SIG-M5 (cell line): Measurements from ENCODE around the gene SLC22A5.
"Not testable (repeated sequence)": the region's sequence is repeated elsewhere in the genome, so short reads cannot be mapped to it uniquely, and the experiment has no call there.

Source experiments
- DNase-seq: peaks from one replicate; lab custom pipeline; 2025; lab: John Stamatoyannopoulos, UW

Gene SLC22A5

GRCh38 chr5:132413567-132413966 lies 44.1 kb downstream of the SLC22A5 start:
- no peak for DNase-seq

- DNase-seq = no peak
Observed at GRCh38 chr5:132414634-132415378, 45.3 kb downstream of the SLC22A5 start.

DNA sequence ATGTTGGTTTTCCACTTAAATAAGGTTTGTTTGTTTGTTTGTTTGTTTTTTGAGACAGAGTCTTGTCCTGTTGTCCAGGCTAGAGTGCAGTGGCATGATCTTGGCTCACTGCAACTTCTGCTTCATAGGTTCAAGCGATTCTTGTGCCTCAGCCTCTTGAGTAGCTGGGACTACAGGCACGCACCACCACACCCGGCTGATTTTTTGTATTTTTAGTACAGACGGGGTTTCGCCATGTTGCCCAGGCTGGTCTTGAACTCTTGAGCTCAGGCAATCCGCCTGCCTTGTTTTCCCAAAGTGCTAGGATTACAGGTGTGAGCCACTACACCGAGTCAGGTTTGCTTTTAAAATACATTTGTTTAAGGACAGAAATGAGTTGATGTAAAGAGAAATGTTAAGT lies 46.0 kb downstream of the SLC22A5 start:
- DNase-seq = not testable (repeated sequence)

DNA sequence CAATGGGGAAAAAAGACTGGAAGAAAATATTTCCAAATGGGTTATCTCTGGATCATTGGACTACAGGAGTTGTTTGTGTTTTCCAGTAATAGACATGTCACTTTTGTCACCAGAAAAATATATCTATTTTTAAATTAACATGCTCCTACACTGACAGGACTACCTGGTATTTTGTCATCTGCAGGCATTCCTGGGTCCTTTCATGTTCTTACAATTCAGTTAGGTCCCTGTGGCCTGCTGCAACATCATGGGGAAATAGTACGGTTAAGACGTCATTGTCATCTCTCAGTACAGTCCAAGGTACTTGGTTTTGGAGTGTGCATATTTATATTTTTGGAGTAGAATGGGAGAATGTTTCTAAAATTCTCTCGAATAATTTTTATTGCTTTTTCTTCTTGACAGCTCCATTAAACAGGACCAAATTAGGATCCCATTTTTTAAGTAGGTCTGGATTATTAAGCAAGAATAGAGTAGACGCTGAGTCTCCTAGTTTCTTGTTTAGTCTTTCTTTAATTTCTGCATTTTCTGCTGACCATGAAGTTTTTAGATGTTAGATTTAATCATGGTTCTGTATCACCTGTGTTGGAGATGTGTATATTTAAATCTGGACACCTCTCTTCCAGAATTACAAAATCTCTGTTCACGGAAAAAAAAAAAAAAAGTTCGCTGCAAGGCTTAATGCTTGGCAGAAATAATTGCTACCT lies 46.9 kb downstream of the SLC22A5 start:
- no peak for DNase-seq

- no peak for DNase-seq
Observed at GRCh38 chr5:132417010-132417439, 47.5 kb downstream of the SLC22A5 start.

GRCh38 chr5:132417461-132417860 lies 48.0 kb downstream of the SLC22A5 start:
- no peak for DNase-seq

DNA sequence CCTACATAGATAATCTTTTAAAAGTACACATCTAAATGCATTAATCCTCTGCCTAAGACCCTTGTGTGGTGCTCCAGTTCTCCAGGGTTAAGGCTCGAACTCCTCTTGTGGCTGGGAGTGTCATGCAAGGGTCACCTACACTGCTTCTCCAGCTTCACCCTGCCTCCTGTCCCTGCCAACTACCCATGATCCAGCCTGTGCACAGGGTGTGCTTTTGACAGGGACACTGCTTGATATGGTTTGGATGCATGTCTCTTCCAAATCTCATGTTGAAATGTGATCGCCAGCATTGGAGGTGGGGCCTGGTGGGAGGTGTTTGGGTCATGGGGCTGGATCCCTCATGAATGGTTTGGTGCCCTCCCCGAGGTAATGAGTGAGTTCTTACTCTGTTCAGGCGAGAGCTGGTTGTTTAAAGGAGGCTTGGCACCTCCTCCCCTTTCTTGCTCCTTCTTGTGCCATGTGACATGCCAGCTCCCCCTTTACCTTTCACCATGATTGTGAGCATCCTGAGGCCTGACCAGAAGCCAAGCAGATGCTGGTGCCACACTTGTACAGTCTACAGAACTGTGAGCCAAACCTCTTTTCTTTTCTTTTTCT lies 48.5 kb downstream of the SLC22A5 start:
- no peak for DNase-seq

DNA sequence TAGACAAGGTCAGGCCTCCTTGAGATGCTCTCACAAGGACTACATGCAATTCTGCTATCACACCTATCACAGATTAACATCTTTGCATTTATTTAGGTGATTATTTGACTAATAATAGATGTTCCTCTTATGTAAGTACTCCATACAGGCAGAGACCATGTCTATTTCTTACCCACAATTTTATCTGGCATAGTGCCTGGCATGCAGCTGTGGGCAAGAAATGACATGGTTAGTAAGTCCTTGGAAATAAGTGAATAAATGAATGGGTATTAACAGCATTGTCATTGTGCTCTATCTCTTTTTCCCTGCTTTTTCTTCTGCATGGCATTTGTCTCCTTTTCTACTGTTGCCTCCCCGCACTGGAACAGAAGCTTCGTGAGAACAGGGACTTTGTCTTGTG lies 49.4 kb downstream of the SLC22A5 start:
- no peak for DNase-seq

DNA sequence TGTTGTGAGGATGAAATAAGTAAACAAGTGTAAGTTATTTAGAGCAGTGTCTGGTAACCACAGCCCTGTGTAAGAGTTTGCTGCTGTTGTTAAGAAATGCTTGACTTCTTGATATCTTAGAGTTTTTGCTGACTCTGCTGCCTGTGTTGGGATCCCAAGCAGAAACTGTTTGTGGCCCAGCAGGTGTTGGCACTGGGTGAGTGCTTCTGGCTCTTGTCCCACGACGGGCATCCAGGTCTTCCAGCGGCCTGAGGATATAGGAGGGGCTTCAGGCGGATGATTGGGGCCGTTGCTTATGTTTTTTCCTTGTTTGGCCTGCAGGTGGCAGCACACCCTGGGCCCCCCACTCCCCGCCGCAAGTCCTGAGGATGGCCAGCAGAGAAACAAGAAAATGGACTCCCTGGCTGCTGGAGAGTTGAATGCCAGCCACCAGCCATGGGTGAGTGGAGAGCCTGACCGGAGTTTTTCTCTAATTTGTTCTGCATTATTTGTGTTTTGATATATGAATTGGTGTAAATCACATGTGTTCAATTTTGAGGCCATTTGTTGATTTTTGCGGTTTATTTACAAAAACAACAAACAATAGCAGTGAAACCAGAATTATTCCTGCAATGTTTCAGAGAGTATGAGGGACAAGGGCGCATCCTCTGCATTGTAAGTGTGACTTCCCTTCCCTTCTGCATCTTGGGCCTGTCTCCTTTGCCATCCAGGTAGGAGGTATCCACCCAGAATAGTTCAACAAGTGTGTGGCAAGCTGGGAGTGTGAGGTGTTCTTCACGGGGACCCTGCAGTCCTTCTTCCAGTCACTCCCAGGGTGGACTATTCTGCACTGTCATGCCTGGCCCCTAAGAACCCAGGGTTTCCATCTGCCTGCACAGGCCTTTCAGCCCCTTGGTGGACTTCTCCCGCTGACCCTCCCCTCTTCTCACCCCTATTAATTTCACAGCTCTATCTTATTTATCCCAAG lies 50.3 kb downstream of the SLC22A5 start:
- no peak for DNase-seq

GRCh38 chr5:132420706-132421272 lies 51.3 kb downstream of the SLC22A5 start:
- no peak for DNase-seq

DNA sequence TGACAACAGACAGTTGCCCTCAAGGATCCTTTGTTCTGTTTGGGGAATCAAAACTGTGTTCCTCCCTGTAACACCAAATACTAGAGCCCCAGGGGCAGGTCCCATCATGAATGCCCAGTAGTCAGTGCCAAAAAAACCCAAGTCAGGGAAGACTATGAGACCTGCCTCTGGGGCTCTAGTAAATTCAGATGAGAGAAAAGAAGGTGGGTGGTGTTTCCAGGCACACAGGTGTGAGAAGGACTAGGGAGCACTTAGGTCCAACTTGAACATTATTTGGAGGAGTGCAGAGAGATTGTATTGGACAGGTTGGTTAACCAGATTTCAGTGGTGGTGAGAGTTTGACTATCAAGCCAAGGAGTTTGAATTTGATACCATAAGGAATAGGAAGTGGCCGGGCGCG lies 52.0 kb downstream of the SLC22A5 start:
- no peak for DNase-seq

GRCh38 chr5:132422720-132423437 lies 53.4 kb downstream of the SLC22A5 start:
- peak; percentile 47 for DNase-seq

DNA sequence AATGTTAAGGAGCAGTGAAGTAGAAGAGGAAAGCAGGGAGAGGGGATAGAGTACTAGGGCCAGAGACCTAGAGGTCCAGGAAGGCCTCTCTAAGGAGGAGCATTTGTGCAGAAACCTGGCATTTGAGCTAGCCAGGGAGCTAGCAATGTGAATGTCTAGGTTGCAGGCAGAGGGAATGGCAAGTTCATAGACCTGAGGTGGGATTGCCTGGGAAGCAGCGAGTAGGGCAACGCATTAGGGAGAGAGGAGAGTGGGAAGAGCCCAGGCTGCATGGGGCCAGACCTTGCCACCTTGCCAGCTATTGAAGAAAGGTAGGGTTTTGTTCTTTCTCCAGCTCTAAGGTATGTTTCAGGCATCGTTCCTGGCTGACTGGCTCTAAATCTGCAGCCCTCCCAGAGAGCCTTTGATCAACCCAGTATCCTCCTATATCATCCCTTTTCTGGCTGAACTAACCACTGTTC lies 54.0 kb downstream of the SLC22A5 start:
- DNase-seq = no peak

DNA sequence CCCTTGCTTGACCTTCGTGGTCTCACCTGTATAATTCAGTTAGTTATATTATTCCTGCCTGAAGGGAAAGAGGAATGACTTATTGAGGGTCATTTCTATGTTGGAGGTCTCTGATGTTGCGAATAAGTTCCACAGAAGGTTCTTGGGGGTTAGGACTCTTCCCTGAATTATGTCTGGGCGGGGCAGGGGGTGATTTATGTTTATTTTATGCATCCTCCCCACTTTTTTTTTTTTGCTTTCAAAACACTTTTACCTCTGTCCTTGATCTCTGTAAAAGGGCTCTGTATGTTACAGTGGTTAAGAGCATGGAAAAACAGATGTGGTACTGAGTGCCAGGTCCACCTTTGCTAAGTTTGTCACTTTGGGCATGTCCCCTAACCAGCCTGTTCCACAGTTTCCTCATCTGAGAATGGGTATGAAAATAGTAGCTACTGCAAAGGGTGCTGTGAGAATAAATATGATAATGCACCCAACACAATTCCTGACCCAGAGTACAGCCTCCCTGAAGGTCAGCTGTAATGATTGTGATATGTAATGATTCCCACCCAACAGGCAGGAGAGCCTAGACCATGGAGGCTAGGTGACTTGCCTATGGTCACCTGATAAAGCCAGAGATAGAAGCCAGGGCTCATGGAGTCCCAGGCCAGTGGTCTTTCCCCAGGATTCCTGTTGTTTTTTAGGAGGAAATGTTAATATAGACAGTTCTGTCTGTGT lies 54.8 kb downstream of the SLC22A5 start:
- no peak for DNase-seq

DNA sequence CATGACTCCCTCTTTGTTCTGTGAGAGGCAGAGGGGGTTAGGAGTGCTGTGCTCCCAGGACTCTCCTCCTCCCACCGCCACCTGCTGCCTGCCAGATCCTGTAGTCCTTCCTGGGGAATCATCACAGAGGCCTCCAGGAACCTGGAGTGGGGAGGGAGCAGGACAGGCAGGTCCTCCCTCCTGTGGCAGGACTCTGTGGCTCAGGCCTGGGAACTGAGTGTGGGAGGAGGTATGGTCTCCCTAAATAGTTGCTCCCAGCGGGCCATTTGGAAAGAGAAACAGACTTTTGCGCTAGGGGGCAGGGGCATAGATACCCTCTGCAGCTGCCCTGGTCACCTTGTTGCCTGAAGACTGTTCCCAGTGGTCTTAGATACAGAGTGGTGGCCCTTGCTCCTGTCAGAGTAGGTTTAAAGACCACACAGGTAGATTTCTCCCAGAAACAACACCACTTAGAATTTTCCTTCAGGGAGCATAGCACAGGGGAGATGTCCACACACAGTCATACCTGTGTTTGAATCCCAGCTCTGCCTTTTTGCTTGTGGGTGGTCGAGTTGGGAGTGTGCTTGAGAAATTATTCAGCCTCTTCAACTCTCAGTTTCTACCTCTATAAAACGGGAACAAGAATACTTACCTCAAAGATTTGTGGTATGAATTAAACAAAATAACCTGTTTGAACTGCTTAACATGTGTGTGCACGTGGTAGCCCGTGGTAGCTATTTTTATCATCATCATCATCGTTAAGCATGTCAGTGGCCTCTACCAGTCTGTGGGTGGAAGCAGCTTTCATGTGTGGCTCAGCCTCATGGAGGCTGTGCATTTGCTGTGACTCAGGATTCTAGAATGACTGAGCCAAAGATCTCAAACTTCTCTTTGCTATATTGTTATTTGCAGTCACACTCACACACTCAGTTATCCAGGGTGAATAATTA lies 55.8 kb downstream of the SLC22A5 start:
- DNase-seq = no peak

GRCh38 chr5:132425975-132426524 lies 56.5 kb downstream of the SLC22A5 start:
- no peak for DNase-seq

- DNase-seq = peak; percentile 78
Observed at GRCh38 chr5:132426525-132427138, 57.1 kb downstream of the SLC22A5 start.
